GM12878 (cell line): ENCODE results near the gene ARID3A. TPM values are rescaled to one million over a fixed set of nuclear protein-coding genes. Genes with fewer than 3 reads are reported as not detected.

ENCODE experiments used
- ATAC-seq: fragments of 200-7000 bp; cut with Tn5 transposase; 3 replicates; pipeline ENCODE4 v1.9.1; 2020; ENCODE audit warnings: mild to moderate bottlenecking, moderate library complexity
- BruUV-seq: library from RNA; stranded (reverse); fragments of 400-500 nt; replicated peaks from 2 replicates; lab custom pipeline; 2021; lab: Mats Ljungman, UMichigan
- CTCF ChIA-PET: fragments of 300-600 bp; sonication (Branson Sonifier 250); formaldehyde crosslinking; extraction: SDS; loops from one replicate; lab custom pipeline; 2021; ENCODE audit warnings: inconsistent platforms; lab: Yijun Ruan, JAX
- POLR2A ChIA-PET: fragments of 350-600 bp; formaldehyde crosslinking; extraction: SDS; loops from one replicate; lab custom pipeline; 2021; ENCODE audit warnings: inconsistent platforms; lab: Charles Lee
- RAD21 ChIA-PET: fragments of 300-600 bp; sonication (Branson Sonifier 250); formaldehyde crosslinking; loops from one replicate; lab custom pipeline; 2023; ENCODE audit warnings: antibody characterized with exemption; ENCODE audit not compliant: unreplicated experiment; lab: Charles Lee
- SMC1A ChIA-PET: fragments of 300-600 bp; sonication (Branson Sonifier 250); formaldehyde crosslinking; loops from one replicate; lab custom pipeline; 2023; ENCODE audit not compliant: unreplicated experiment, uncharacterized antibody; lab: Charles Lee
- DNase-seq: peaks from one replicate; pipeline ENCODE4 v3.0.0-alpha.2; 2011; ENCODE audit warnings: low read depth, low spot score
- FAIRE-seq: peaks from 3 replicates; lab custom pipeline; 2011; peaks lifted over from hg19 to GRCh38; lab: Jason Lieb, UNC
- H2AFZ ChIP-seq: 2 replicates; pipeline ENCODE4 v1.6.0; 2011; ENCODE audit warnings: low read depth, low read length, control low read depth; ENCODE audit not compliant: control insufficient read depth
- H3K27ac ChIP-seq: 2 replicates; pipeline ENCODE4 v1.5.1; 2011; ENCODE audit warnings: control low read depth; ENCODE audit not compliant: control insufficient read depth, insufficient read depth
- H3K27me3 ChIP-seq, 2 experiments: replicated peaks in 1 of 2; 2 replicates each; pipeline versions ENCODE4 v1.6.0 to v1.6.1; 2011; ENCODE audit warnings: low read length in 1 of 2; ENCODE audit not compliant: control insufficient read depth in 2 of 2, insufficient read depth in 2 of 2
- H3K36me3 ChIP-seq, 2 experiments: 2 replicates each; pipeline ENCODE4 v1.5.1; 2011; ENCODE audit warnings: low read length in 1 of 2; ENCODE audit not compliant: control insufficient read depth in 2 of 2, insufficient read depth in 2 of 2
- H3K4me1 ChIP-seq: 2 replicates; pipeline ENCODE4 v1.6.1; 2011; ENCODE audit warnings: mild to moderate bottlenecking, low read length, moderate library complexity, mixed read lengths; ENCODE audit not compliant: control insufficient read depth, insufficient read depth
- H3K4me2 ChIP-seq: 2 replicates; pipeline ENCODE4 v1.6.0; 2011; ENCODE audit warnings: control low read depth; ENCODE audit not compliant: control insufficient read depth, insufficient read depth
- H3K4me3 ChIP-seq: fragments of 200-600 bp; sonication (generic); 2 replicates; pipeline ENCODE4 v1.5.1; 2016
- H3K79me2 ChIP-seq: 2 replicates; pipeline ENCODE4 v1.6.0; 2011; ENCODE audit warnings: low read length; ENCODE audit not compliant: control insufficient read depth, insufficient read depth
- H3K9ac ChIP-seq: 2 replicates; pipeline ENCODE4 v1.8.0; 2011; ENCODE audit warnings: low read length, control low read depth, mixed read lengths; ENCODE audit not compliant: control insufficient read depth, insufficient read depth
- H3K9me3 ChIP-seq: replicated peaks from 3 replicates; pipeline ENCODE4 v1.5.1; 2011; ENCODE audit warnings: mild to moderate bottlenecking, low read length; ENCODE audit not compliant: control insufficient read depth, insufficient read depth
- H4K20me1 ChIP-seq: 2 replicates; pipeline ENCODE4 v1.6.0; 2011; ENCODE audit not compliant: control insufficient read depth, insufficient read depth
- ASH2L ChIP-seq: fragments of 300-600, 200-600 bp; sonication (generic); IDR thresholded peaks from 2 replicates; pipeline ENCODE4 v1.6.1; 2017; ENCODE audit warnings: low read depth, mild to moderate bottlenecking, borderline replicate concordance
- FOS ChIP-seq: IDR thresholded peaks from 3 replicates; pipeline ENCODE4 v1.6.1; 2011; ENCODE audit warnings: borderline replicate concordance; ENCODE audit not compliant: insufficient read length; ENCODE audit errors: extremely low read depth
- HSF1 ChIP-seq: fragments of 150-350 bp; IDR thresholded peaks from 2 replicates; pipeline ENCODE4 v1.6.1; 2014; ENCODE audit warnings: mild to moderate bottlenecking, low read depth, low read length
- MAX ChIP-seq: IDR thresholded peaks from 2 replicates; pipeline ENCODE4 v1.6.1; 2012; ENCODE audit warnings: low read depth, low read length, improper control_type of control experiment
- MEF2A ChIP-seq: IDR thresholded peaks from 2 replicates; pipeline ENCODE4 v1.6.1; 2011; ENCODE audit warnings: low read depth, mild to moderate bottlenecking, low read length, moderate library complexity; ENCODE audit not compliant: insufficient read depth
- MXI1 ChIP-seq: fragments of 150-350 bp; IDR thresholded peaks from 2 replicates; pipeline ENCODE4 v1.6.1; 2011; ENCODE audit warnings: low read depth, mild to moderate bottlenecking, inconsistent platforms, low read length, improper control_type of control experiment
- NFYA ChIP-seq: IDR thresholded peaks from 2 replicates; pipeline ENCODE4 v1.6.1; 2011; ENCODE audit warnings: low read depth, mild to moderate bottlenecking, low read length, improper control_type of control experiment, borderline replicate concordance
- NRF1 ChIP-seq: conservative IDR thresholded peaks from 2 replicates; pipeline ENCODE4 v1.6.1; 2011; ENCODE audit warnings: mild to moderate bottlenecking, low read depth, low read length, improper control_type of control experiment
- PAX8 ChIP-seq: fragments of 450-650 bp; IDR thresholded peaks from 2 replicates; pipeline ENCODE4 v1.6.1; 2017; ENCODE audit warnings: mild to moderate bottlenecking, moderate library complexity
- PKNOX1 ChIP-seq: fragments of 450-650 bp; IDR thresholded peaks from 2 replicates; pipeline ENCODE4 v1.6.1; 2016; ENCODE audit warnings: mild to moderate bottlenecking
- SMC3 ChIP-seq: IDR thresholded peaks from 2 replicates; pipeline ENCODE4 v1.6.1; 2011; ENCODE audit warnings: low read length, improper control_type of control experiment, borderline replicate concordance
- ZBED1 ChIP-seq: IDR thresholded peaks from 2 replicates; pipeline ENCODE4 v1.6.1; 2016; ENCODE audit warnings: borderline replicate concordance
- ZNF687 ChIP-seq: fragments of 450-650 bp; IDR thresholded peaks from 2 replicates; pipeline ENCODE4 v1.6.1; 2017; ENCODE audit warnings: mild to moderate bottlenecking, moderate library complexity
- WGBS: methylation state at CpG from one replicate; pipeline ENCODE4 v1.1.6; 2016; ENCODE audit warnings: low lambda C conversion rate; ENCODE audit not compliant: insufficient replicate concordance, insufficient coverage; ENCODE audit errors: missing lambda C conversion rate; 5-methylcytosine and 5-hydroxymethylcytosine counted together
- in situ Hi-C: fragments of 300-500 bp; cut with MboI; formaldehyde crosslinking; loops from 9 replicates; pipeline ENCODE4 v1.14.3; 2018; ENCODE audit warnings: mixed read lengths
- intact Hi-C: fragments of 100-400 bp; cut with micrococcal nuclease; formaldehyde crosslinking; loops from one replicate; pipeline ENCODE4 v1.14.2; 2022; ENCODE audit not compliant: unreplicated experiment
- polyA plus RNA-seq, 11 experiments: library from polyadenylated mRNA; depleted of rRNA in 4 of 11; unstranded in 6 of 11; stranded (reverse) in 5 of 11; fragments of >200 nt; fragmentation: Nextera tagmentation in 4 of 11; fragmentation: Illumina TruSeq in 1 of 11; extraction: Ambion mirVana in 4 of 11; extraction: Trizol in 1 of 11; gene quantifications; 1 replicate in 1 of 11; 2 replicates in 10 of 11; pipeline versions ENCODE4 v1.2.1 to v1.2.3, GENCODE V29; 2011 to 2016; ENCODE audit warnings: inconsistent platforms in 2 of 11, missing spikeins in 2 of 11, low read depth in 1 of 11
- total RNA-seq, 4 experiments: library from RNA; depleted of rRNA in 3 of 4; stranded (reverse); fragments of >200 nt in 3 of 4; fragmentation: Illumina TruSeq in 1 of 4; extraction: Trizol in 1 of 4; gene quantifications; 2 replicates each; pipeline versions ENCODE4 v1.2.1 to v1.2.3, GENCODE V29; 2013 to 2021

Gene ARID3A
- total and polyA plus RNA-seq, 10 of the 15 experiments (the other 5 are each of a cell fraction or from before 2014, with no cell fraction given) = 0.76 to 70.0 (median 16.7) TPM

GRCh38 chr19:1018393-1018792 is 92.6 kb downstream of the ARID3A start:
- H3K4me1 ChIP-seq = peaks cover 32% of the 10 kb centered on the region
- DNase-seq = no peak
- TF ChIP-seq FOS (no peak), MXI1 (no peak), ZNF687 (no peak), MEF2A (no peak), PKNOX1 (no peak), ASH2L (no peak), NRF1 (no peak), ZBED1 (no peak), PAX8 (no peak), NFYA (no peak), MAX (no peak), HSF1 (no peak), SMC3 (no peak)
- TF ChIP-seq, all 136 proteins: peak for 0
- ChIA-PET CTCF (interaction anchor here (1.9 kb wide), 1 partner anchor 34 kb away, joined by 6 read pairs; the partner anchor contains the start of gene WDR18), RAD21 (interaction anchor here (1.4 kb wide), 2 partner anchors 10 to 49 kb away, joined by 3 to 5 read pairs; partner anchors contain the start of gene ARHGAP45), POLR2A (interaction anchor here (0.7 to 1.3 kb wide), 3 partner anchors 34 to 111 kb away, joined by 3 to 4 read pairs (median 3); partner anchors contain the start of gene WDR18), SMC1A (interaction anchor here (2.0 kb wide), 1 partner anchor 34 kb away, joined by 8 read pairs; the partner anchor contains the start of gene WDR18)
- TSS peak; percentile 60 for BruUV-seq
- intact Hi-C loops (no loop called here), in situ Hi-C loops (no loop called here)
- no peaks in the 10 kb centered on the region for H3K27me3 ChIP-seq
- H3K27ac ChIP-seq = peak overlapping the region; percentile 65; the same call in 1 of the 2 replicates
- peaks cover 67% of the 10 kb centered on the region for H3K79me2 ChIP-seq
- peaks cover 3 to 12% of the 10 kb centered on the region in 2 experiments; a peak in 2 of 4 replicates for H3K36me3 ChIP-seq
- peak overlapping the region; percentile 48 for H3K4me2 ChIP-seq
- 20% methylated on average over 5 of the region's 5 CpGs for WGBS
- peak overlapping the region; percentile 68 for H3K9ac ChIP-seq
- ATAC-seq = no peak
- peak overlapping the region; percentile 83 for H3K4me3 ChIP-seq
- no peaks in the 10 kb centered on the region for H3K9me3 ChIP-seq
- H4K20me1 ChIP-seq = peaks cover 6% of the 10 kb centered on the region; the same call in 1 of the 2 replicates
- H2AFZ ChIP-seq = no peak overlapping the region
- no peak for FAIRE-seq
